ENCODE measurements around the gene TBX4.

Gene TBX4

GRCh38 chr17:61412860-61413660 lies 39.2 kb upstream of the TBX4 start:
- DNase-seq (ENCODE audit: low spot score): peak; percentile 29

GRCh38 chr17:61413661-61414126 lies 38.5 kb upstream of the TBX4 start:
- no peak for DNase-seq (ENCODE audit: low spot score)

GRCh38 chr17:61414141-61414935 lies 37.9 kb upstream of the TBX4 start:
- peak; percentile 72 for DNase-seq (ENCODE audit: low spot score)

- no peak for DNase-seq (ENCODE audit: low spot score)
These were observed 37.3 kb upstream of the TBX4 start for GRCh38 chr17:61414936-61415251.

GRCh38 chr17:61415374-61416210 lies 36.6 kb upstream of the TBX4 start:
- peak; percentile 48 for DNase-seq (ENCODE audit: low spot score)

GRCh38 chr17:61416211-61416539 lies 36.0 kb upstream of the TBX4 start:
- DNase-seq (ENCODE audit: low spot score): no peak

GRCh38 chr17:61416540-61417363 lies 35.5 kb upstream of the TBX4 start:
- DNase-seq (ENCODE audit: low spot score): peak; percentile 96

GRCh38 chr17:61418449-61418848 lies 33.8 kb upstream of the TBX4 start:
- no peak for DNase-seq (ENCODE audit: low spot score)

GRCh38 chr17:61419496-61420046 lies 32.7 kb upstream of the TBX4 start:
- DNase-seq (ENCODE audit: low spot score): no peak

GRCh38 chr17:61420052-61420451 lies 32.2 kb upstream of the TBX4 start:
- no peak for DNase-seq (ENCODE audit: low spot score)

- DNase-seq (ENCODE audit: low spot score): no peak
These were observed 31.4 kb upstream of the TBX4 start for GRCh38 chr17:61420745-61421398.

GRCh38 chr17:61421460-61421859 lies 30.8 kb upstream of the TBX4 start:
- DNase-seq (ENCODE audit: low spot score): no peak

GRCh38 chr17:61422116-61422799 lies 30.0 kb upstream of the TBX4 start:
- DNase-seq (ENCODE audit: low spot score): no peak

GRCh38 chr17:61422869-61423268 lies 29.4 kb upstream of the TBX4 start:
- no peak for DNase-seq (ENCODE audit: low spot score)

GRCh38 chr17:61423967-61424649 lies 28.1 kb upstream of the TBX4 start:
- DNase-seq (ENCODE audit: low spot score): no peak

GRCh38 chr17:61425682-61426481 lies 26.3 kb upstream of the TBX4 start:
- DNase-seq (ENCODE audit: low spot score): peak; percentile 22

- DNase-seq (ENCODE audit: low spot score): peak; percentile 49
These were observed 25.5 kb upstream of the TBX4 start for GRCh38 chr17:61426482-61427304.

GRCh38 chr17:61427567-61427966 lies 24.7 kb upstream of the TBX4 start:
- peak; percentile 2 for DNase-seq (ENCODE audit: low spot score)

Data from AG08396 (cell line).